ENCODE data around the gene TRAPPC8. TPM values are rescaled to one million over a fixed set of nuclear protein-coding genes. Genes with fewer than 3 reads are reported as not detected.
"Not testable (repeated sequence)": the region's sequence is repeated elsewhere in the genome, so short reads cannot be mapped to it uniquely, and the experiment has no call there.

The TRAPPC8 gene
- polyA plus RNA-seq, 3 donors: 65.4 to 72.7 (median 68.6) TPM

DNA sequence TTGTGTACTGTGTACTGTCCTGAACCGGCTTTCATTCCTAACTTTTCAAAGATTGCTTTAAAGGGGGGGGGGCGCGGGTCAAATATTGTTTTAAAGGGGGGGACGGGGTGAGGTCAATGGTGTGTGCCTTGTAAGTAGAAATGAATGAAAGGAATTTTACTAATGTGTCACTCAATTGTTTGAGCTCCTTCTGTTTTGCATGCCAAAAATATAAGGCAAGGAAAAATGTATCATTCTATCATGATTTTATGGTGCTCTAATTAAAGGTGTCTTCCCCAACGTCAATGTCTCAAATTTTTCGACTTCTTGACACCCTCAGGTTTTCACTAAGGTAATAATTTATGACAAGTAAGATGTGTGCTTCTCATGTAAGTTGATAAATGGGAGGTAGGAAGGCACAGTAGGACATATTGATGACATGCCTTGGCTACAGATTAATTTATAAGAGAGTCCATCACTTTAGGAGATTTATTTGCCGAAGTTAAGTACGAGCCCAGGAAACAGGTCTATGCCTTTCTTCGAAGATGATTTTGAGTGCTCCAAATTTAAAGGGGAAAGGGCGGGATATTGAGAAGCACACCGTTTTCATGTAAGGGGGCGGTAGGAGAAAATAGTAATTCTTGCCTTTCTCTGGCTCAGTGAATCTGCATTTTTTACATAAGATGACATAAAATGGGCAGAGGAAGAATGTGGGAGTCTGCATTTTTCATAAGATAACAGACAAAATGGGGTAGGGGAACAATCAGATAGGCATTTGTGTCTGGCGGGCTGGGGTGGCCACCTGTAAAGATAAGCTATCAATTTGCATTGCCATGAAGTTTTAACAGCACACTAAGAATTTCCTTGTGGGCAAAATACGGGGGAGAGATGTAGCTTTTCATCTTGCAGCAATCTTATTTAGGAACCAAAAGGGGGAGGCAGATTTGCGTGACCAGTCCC lies 1.2 kb upstream of the TRAPPC8 start:
- peak in 1 of 3 donors; percentile 8 for DNase-seq (ENCODE audit: low read depth in 3 of 3, low spot score in 2 of 3)

DNA sequence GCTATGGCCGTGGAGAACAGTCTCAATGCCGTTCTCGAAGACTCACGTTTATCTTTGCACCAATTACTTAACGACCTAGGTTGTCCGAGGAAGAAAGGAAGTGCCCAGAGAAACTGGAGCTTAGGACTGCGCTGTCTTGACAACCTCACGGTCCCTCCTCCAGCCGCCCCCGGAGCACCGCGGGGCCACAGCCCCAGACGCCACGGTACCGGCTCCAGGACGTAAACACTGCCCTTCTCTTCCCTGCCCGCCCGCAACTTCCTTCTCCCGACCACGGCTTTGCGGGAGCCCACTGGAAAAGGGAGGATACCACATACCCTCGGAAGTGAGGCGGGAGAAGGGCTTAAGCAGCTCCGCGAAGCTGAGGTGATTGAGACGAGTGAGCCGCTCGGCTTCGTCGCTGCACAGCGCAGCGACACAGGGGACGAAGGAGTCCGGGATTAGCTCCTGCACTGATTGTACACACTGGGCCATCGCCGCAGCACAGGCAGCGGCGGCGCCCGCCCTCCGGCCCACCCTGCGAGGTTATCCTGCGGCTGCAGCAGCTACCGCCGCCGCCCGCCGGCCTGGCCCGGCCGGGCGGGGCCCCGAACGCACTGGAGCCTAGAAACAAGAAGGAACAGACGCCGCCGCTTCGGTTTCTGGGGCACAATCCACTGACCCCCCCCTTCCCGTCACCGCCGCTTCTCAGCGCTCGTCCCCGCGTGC lies 483 bp downstream of the TRAPPC8 start:
- peak in 1 of 3 donors; percentile 18 for DNase-seq (ENCODE audit: low read depth in 3 of 3, low spot score in 2 of 3)

DNA sequence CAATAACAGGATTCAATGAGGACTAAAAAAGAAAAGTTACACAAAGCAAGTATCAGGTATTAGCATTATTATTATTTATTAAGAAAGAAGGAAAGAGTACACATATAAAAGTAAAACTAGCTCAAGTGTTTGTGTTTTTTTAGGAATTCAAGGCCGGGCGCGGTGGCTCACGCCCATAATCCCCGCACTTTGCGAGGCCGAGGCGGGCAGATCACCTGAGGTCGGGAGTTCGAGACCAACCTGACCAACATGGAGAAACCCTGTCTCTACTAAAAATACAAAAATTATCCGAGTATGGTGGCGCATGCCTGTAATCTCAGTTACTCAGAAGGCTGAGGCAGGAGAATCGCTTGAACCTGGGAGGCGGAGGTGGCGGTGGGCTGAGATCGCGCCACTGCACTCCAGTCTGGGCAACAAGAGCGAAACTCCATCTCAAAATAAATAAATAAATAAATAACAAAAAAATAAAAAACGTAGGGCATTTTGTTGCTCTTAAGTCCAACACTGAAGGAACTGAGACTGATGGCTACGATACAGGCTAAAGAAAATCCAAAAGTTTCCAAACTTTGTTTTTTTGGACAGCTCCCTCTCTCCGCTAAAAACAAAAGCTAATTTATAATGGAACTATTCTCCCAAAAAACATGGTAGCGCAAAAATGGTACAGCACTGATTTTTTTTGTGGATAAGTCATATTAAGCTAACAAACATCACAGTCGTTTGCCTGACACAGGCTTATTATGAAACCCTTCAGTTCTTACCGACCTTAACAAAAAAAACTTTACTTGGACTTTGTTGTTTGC lies 1.7 kb downstream of the TRAPPC8 start:
- DNase-seq (ENCODE audit: low read depth in 3 of 3, low spot score in 2 of 3): no peak

DNA sequence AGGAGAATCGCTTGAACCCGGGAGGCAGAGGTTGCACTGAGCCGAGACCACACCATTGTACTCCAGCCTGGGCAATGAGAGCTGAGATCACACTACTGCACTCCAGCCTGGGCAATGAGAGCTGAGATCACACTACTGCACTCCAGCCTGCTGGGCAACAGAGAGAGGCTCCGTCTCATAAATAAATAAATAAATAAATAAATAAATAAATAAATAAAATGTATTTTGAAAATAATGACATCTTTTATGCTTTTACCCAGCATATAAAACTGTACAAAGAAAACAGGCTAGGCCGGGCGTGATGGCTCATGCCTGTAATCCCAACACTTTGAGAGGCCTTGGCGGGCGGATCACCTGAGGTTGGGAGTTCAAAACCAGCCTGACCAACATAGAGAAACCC lies 8.2 kb downstream of the TRAPPC8 start:
- DNase-seq (ENCODE audit: low read depth in 3 of 3, low spot score in 2 of 3): not testable (repeated sequence)

DNA sequence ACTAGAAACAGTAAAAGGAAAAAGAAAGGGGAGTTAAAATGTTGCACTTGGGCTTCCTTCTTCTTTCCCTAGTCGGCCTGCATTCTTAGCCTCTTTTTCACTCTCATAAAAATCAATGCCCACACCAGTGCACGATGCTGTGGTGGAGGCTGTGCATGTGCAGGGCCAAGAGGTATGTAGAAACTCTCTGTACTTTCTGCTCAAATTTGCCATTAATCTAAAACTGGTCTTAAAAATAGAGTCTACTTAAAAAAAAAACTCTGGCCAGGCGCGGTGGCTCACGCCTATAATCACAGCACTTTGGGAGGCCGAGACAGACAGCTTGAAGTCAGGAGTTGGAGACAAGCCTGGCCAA lies 11.1 kb downstream of the TRAPPC8 start:
- no peak for DNase-seq (ENCODE audit: low read depth in 3 of 3, low spot score in 2 of 3)

DNA sequence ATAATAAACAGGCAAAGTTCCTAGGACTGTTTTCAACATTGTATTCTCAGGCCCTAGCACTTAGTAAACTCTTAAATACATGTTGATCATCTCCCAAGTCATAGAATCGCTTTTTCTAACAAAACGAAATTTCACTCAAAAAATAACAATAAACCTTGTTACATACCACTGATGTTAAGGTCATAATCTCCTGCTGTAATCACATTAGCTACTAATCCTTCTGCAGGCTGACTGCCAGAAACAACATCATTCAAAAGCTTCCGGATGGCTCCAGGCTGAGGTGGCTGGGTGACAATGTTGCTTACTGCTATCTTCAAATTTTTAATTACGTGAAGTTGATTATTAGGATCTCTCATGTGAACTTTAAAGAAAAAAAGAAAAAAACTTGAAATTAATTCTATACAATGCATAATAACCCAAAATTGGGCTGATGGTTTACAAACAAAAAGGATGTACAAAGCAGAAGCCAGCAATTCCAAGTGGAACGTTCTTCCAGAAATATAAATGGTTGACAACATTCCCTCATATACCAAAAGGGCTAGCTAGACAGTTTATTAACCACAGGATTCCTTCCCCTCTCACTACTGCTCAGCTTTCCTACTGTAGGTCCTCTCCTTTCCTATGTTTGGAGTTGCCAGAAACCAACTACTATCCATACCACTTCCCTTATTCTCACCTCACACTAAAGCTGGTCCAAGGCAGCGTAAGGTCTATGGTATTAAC lies 11.6 kb downstream of the TRAPPC8 start:
- no peak for DNase-seq (ENCODE audit: low read depth in 3 of 3, low spot score in 2 of 3)

DNA sequence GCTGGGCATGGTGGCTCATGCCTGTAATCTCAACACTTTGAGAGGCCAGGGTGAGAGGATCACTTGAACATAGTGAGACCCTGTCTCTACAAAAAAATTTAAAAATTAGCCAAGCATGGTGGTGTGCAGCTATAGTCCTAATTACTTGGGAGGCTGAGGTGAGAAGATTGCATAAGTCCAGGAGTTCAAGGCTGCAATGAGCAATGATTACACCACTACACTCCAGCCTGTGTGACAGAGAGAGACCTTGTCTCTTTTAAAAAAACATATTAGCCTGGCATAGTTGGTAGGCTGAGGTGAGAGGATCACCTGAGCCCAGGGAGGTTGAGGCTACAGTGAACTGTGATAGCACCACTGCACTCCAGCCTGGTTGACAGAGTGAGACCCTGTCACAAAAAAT lies 13.7 kb downstream of the TRAPPC8 start:
- DNase-seq (ENCODE audit: low read depth in 3 of 3, low spot score in 2 of 3): no peak

DNA sequence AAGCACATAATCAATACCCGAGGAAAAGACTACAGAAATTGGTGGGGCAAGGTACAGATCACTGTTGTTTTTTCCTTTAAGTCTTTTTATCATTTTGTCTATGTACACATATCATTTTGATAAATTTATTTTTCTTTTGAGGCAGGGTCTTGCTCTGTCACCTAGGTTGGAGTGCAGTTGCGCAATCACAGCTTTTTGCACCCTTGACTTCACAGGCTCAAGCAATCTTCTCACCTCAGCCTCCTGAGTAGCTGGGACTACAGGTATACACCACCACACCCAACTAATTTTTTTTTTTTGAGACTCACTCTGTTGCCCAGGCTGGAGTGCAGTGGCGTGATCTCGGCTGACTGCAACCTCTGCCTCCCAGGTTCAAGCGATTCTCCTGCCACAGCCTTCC lies 15.9 kb downstream of the TRAPPC8 start:
- DNase-seq (ENCODE audit: low read depth in 3 of 3, low spot score in 2 of 3): not testable (repeated sequence)

DNA sequence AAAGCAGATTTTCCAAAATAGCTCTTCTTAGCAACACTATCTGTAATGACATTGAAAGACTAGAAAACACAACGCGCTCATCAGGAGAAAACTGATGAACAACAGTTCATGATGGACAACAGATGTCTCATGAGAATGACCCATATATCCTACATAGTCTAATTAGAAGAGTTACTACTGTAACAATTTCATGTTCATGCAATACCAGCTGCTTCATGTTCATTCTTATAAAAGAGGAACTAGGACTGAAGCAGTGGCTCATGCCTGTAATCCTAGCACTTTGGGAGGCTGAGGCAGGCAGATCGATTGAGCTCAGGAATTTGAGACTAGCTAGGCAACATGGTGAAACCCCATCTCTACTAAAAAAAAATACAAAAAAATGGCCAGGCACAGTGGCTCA lies 22.7 kb downstream of the TRAPPC8 start:
- DNase-seq (ENCODE audit: low read depth in 3 of 3, low spot score in 2 of 3): no peak

DNA sequence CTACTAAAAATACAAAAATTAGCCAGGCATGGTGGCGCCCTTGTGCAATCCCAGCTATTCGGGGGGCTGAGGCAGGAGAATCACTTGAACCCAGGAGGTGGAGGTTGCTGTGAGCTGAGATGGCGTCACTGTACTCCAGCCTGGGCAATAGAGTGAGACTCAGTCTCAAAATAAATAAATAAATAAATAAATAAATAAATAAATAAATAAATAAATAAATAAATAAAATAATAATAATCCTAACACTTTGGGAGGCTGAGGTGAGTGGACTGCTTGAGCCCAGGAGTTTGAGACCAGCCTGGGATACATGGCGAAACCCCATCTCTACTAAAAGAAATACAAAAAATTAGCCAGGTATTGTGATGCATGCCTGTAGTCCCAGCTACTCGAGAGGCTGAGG lies 23.6 kb downstream of the TRAPPC8 start:
- not testable (repeated sequence) for DNase-seq (ENCODE audit: low read depth in 3 of 3, low spot score in 2 of 3)

DNA sequence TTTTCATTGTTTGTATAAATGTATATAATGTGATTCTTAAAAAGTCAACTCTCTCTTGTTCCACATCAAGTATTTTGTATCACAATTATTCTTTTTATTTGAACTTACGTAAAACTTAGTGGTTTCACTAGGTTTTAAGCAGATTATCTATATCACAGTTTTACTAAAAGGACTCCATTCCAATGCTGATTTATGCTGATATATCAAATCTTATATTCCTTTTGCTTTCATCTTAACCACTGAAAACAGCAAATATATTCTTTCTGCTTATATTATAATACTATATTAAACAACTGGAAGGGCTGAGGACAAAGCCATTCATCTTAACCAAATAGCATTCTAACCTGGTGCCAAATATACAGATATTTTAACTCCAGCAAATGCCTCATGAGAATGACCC lies 24.2 kb downstream of the TRAPPC8 start:
- DNase-seq (ENCODE audit: low read depth in 3 of 3, low spot score in 2 of 3): no peak

DNA sequence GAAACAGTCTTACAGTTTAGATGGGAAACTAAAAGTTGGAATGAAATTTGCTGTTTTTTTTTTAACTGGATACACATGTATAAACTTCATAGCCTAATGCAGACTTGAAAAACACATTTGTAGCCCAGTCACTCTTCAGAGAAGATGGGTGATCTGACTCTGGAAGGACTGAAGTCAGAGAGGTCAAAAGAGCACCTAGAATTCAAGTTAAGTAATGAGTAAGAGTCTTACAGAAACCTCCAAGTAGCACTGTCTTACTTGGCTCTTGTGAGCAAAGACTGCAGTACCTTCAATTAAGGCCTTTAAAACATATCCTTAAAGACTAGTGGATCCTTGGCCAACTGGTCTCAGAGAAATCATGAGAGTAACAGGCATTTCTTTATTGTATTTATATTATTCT lies 41.9 kb downstream of the TRAPPC8 start:
- no peak for DNase-seq (ENCODE audit: low read depth in 3 of 3, low spot score in 2 of 3)

DNA sequence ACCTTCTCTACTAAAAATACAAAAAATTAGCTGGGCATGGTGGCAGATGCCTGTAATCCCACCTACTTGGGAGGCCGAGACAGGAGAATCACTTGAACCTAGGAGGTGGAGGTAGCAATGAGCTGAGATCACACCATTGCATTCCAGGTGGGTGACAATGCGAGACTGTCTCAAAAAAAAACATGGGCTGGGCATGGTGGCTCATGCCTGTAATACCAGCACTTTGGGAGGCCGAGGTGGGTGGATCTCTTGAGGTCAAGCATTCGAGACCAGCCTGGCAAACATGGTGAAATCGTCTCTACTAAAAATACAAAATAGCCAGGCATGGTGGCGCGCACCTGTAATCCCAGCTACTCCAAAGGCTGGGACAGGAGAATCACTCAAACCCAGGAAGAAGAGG lies 43.2 kb downstream of the TRAPPC8 start:
- DNase-seq (ENCODE audit: low read depth in 3 of 3, low spot score in 2 of 3): not testable (repeated sequence)

DNA sequence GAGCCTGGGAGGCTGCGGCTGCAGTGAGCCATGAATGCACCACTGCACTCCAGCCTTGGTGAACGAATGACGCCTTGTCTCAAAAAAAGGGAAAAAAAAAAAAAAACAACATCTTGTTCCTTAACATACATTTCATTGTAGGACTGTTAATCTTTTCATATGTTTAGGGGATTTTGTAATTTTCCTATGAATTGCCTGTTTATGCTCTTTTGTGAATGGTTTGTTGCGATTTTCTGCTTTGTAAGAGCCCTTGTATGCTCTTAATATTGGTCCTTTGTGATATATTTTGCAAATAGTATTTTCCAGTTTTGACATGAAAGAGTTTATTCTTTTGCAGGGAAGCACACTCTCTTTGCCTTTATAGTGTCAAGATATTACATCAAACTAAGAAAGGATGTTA lies 50.0 kb downstream of the TRAPPC8 start:
- no peak for DNase-seq (ENCODE audit: low read depth in 3 of 3, low spot score in 2 of 3)

DNA sequence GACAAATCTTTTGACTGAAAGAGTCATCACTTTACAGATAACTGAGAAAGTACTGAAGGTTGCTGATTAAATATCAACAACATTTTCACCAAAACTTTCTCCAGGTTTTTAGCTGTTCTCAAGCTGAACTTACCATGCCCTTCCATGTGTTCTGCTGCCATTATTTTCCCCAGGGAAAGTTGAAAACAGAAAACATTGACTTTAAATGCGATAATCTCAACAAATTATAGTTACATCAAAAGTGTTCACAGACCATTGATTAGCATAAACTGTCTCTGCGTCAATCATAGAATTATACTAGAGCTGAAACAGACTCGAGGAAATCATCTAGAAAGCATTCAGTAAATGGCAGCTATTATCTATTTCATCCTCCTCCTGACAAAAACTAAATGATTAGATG lies 51.4 kb downstream of the TRAPPC8 start:
- DNase-seq (ENCODE audit: low read depth in 3 of 3, low spot score in 2 of 3): no peak

DNA sequence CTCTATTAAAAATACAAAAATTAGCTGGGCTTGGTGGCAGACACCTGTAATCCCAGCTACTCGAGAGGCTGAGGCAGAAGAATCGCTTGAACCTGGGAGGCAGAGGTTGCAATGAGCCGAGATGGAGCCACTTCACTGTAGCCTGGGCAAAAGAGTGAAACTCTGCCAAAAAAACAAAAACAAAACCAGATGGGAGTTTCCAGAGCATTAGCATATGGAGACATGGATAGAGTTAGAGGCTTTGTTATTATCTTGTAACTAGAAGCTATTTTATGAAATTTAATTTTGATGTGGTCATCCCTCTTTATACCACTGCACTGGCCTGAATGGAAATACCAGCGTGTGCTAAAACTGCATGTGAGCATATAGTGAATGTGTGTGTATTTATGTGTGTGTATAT lies 58.9 kb downstream of the TRAPPC8 start:
- no peak for DNase-seq (ENCODE audit: low read depth in 3 of 3, low spot score in 2 of 3)

DNA sequence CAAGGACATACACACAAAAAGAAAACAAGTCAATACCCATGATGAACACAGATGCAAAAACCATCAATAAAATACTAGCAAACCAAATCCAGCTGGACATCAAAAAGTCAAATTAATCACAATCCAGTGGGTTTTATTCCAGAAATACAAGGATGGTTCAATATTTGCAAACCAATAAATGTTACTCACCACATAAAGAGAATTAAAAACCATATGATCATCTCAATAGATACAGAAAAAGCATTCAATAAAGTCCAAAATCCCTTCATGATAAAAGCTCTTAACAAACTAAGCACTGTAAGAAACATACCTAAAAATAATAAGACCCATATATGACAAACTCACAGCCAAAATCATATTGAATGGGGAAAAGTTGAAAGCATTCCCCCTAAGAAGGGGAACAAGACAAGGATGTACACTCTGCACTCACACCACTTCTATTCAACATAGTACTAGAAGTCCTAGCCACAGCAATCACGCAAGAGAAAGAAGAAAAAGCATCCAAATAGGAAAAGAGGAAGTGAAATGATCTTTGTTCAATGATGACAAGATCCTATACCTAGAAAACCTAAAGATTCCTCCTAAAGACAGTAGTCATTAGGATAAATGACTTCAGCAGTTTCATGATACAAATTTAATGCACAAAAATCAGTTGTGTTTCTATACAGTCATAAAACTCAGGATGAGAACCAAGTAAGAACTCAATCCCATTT lies 62.6 kb downstream of the TRAPPC8 start:
- no peak for DNase-seq (ENCODE audit: low read depth in 3 of 3, low spot score in 2 of 3)

DNA sequence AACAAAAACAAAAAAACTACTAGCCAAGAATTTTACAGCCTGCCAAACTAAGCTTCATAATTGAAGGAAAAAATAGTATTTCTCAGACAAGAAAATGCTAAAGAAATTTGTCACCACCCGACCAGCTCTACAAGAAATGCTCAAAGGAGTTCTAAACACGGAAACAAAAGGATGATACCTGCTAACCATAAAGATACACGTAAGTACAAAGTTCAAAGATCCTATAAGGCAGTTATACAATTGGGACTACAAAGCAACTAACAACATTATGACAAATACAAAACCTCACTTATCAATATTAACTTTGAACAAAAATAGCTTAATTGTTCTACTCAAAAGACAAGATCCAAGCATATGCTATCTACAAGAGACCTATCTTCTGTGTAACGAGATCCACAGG lies 64.6 kb downstream of the TRAPPC8 start:
- DNase-seq (ENCODE audit: low read depth in 3 of 3, low spot score in 2 of 3): no peak

DNA sequence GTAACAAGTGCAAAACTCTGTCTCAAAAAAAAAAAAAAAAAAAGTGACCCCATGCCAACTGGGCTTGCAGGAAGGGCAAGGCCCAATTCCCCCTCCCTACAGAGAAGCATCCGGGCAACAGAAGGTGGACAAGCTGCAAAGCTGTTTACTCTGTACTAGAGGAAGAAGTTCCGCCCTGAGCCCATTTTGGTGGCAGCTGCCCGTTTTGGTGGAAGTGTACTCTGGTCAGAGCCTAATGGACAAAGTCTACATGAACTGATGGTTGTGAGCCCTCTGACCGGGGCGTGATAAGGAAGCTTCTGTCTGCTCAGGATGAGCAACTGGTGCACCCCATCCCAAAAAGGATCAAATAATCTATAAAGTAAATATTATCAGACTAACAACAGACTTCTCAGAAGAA lies 65.0 kb downstream of the TRAPPC8 start:
- DNase-seq (ENCODE audit: low read depth in 3 of 3, low spot score in 2 of 3): no peak

DNA sequence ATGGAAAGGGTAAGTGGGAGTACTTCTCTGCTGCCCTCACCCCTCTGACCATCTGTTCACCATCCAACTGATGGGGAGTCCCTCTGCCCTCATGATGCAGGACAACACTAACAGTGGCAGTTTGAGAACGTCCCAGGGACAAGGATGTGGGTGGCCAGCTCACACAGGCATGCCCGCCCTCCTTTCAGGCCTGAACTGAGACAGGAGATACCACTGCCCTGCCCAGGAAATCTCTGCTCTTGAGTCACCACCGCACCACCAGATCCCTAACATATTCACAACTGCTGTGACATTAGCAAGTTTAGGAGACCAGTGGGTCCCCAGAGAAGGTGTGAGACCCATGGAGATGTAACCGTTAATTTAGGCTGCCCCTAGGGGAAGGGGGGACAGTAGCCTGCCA lies 66.2 kb downstream of the TRAPPC8 start:
- DNase-seq (ENCODE audit: low read depth in 3 of 3, low spot score in 2 of 3): no peak

All from right renal cortex interstitium (tissue), 3 donors.